ENCODE results near the gene THRB. TPM values are rescaled to one million over a fixed set of nuclear protein-coding genes. Genes with fewer than 3 reads are reported as not detected.

Gene THRB
- total and polyA plus RNA-seq, 5 donors from 2014 or later: 0.30 TPM; not detected in 4

DNA sequence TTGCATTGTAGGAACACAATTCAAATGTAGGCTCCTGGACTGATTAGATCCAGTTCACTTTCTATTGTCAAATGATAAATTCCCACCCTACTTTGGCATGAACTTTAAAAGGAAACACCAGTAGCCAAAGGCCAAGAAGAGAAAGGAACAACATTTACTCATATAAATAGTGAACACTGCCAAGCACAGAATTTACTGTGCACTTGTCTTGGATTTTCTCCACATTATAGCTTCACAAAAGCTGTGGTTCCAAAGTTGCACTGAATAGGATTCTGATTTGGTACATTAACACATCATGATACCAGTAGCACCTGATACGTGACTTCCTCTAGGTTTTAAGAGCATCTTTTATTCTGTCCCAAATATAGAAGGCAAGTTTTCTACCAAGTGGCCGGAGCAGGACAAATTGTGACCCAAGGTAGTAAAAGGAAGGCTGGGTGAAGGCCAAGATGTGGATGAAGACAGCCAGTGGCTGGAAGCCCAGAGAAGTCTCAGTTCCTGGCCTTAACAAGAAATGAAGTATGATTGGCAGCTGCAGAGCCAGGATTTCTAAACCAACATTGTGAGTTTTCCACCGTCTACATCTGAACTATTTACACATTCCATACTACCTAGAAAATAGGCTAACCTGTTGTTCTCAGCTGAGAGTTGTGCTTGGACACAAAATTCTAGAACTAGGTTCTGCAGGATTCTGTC lies 206.7 kb downstream of the THRB start:
- Histone ChIP-seq H3K27me3 (ENCODE audit: control insufficient read depth, insufficient read depth, low read length) (no peaks in the 10 kb centered on the region), H3K9me3 (ENCODE audit: control insufficient read depth in 2 of 2, low read length in 2 of 2) (no peaks in the 10 kb centered on the region), H3K27ac (ENCODE audit: insufficient read depth, low read length, poor library complexity, severe bottlenecking) (no peak overlapping the region), H3K4me1 (ENCODE audit: control insufficient read depth, insufficient read depth, low read length, poor library complexity, severe bottlenecking) (no peaks in the 10 kb centered on the region), H3K4me3 (ENCODE audit: low read depth, low read length) (no peak overlapping the region), H3K36me3 (ENCODE audit: control insufficient read depth, insufficient read depth, low read length) (no peaks in the 10 kb centered on the region)
- no peak for DNase-seq
- no peaks in the 10 kb centered on the region for H3K36me3 Mint-ChIP-seq
- no peak for ATAC-seq (ENCODE audit: low read depth in 2 of 2)
- H3K27ac Mint-ChIP-seq: no peak overlapping the region
- H3K4me1 Mint-ChIP-seq: no peaks in the 10 kb centered on the region
- H3K27me3 Mint-ChIP-seq: no peaks in the 10 kb centered on the region
- no peak overlapping the region for H3K4me3 Mint-ChIP-seq
- peaks cover 0 to 5% (median 0%) of the 10 kb centered on the region in 7 donors for H3K9me3 Mint-ChIP-seq

DNA sequence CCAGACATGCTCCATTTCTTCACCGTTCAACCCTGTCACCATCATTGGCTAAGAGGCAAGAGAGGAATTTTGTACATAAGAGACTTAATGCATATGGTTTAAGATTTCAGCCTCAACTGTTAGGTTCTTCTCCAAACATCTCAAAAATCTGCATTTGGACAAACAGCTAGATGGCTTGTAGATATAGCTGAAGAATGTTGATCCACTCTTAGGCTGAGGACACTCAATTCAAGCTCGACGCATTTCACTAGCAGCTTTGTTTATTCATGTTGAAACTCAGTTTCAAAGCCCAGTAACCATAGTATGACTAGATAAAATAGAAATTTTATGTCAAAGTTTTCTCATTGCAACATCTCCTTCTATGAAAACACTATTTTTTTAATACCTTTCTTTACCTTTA lies 208.2 kb downstream of the THRB start:
- no peaks in the 10 kb centered on the region for H3K36me3 Mint-ChIP-seq

DNA sequence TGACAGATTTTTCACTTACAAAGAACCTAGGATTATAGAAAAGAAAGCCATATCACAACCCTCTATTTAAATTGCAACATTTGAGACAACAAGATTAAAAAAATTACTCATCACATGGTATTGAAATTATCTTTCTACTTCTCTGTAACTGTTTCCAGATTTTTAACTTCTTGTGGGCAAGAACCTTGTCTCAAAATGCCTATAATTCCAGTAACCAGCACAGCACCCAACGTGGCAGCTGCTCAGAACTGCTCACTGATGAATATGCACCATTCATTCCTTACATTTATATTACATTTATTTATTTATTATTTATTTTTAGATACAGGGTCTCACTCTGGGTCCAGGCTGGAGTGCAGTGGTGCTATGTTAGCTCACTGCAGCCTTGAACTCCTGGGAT lies 216.1 kb downstream of the THRB start:
- Histone ChIP-seq H3K4me1 (ENCODE audit: control insufficient read depth, insufficient read depth, low read length, poor library complexity, severe bottlenecking) (no peaks in the 10 kb centered on the region), H3K27me3 (ENCODE audit: control insufficient read depth, insufficient read depth, low read length) (no peaks in the 10 kb centered on the region), H3K27ac (ENCODE audit: insufficient read depth, low read length, poor library complexity, severe bottlenecking) (no peak overlapping the region), H3K9me3 (ENCODE audit: control insufficient read depth in 2 of 2, low read length in 2 of 2) (no peaks in the 10 kb centered on the region), H3K36me3 (ENCODE audit: control insufficient read depth, insufficient read depth, low read length) (no peaks in the 10 kb centered on the region), H3K4me3 (ENCODE audit: low read depth, low read length) (no peak overlapping the region)
- H3K27me3 Mint-ChIP-seq: no peaks in the 10 kb centered on the region
- DNase-seq (no peak), ATAC-seq (ENCODE audit: low read depth in 2 of 2) (no peak)
- no peak overlapping the region for H3K4me3 Mint-ChIP-seq
- no peak overlapping the region for H3K27ac Mint-ChIP-seq
- peaks cover 0 to 3% (median 0%) of the 10 kb centered on the region in 7 donors for H3K9me3 Mint-ChIP-seq
- no peaks in the 10 kb centered on the region for H3K4me1 Mint-ChIP-seq
- no peaks in the 10 kb centered on the region for H3K36me3 Mint-ChIP-seq

More for the DNA sequence above, 208.2 kb downstream of the THRB start:
- no peaks in the 10 kb centered on the region for H3K27me3 Mint-ChIP-seq
- H3K9me3 ChIP-seq (ENCODE audit: control insufficient read depth in 2 of 2, low read length in 2 of 2): no peaks in the 10 kb centered on the region
- no peak overlapping the region for H3K4me3 ChIP-seq (ENCODE audit: low read depth, low read length)
- H3K4me3 Mint-ChIP-seq: no peak overlapping the region
- no peaks in the 10 kb centered on the region for H3K27me3 ChIP-seq (ENCODE audit: control insufficient read depth, insufficient read depth, low read length)
- H3K4me1 Mint-ChIP-seq: no peaks in the 10 kb centered on the region
- peaks cover 0 to 5% (median 0%) of the 10 kb centered on the region in 7 donors for H3K9me3 Mint-ChIP-seq
- DNase-seq (no peak), ATAC-seq (ENCODE audit: low read depth in 2 of 2) (no peak)
- no peaks in the 10 kb centered on the region for H3K36me3 ChIP-seq (ENCODE audit: control insufficient read depth, insufficient read depth, low read length)
- no peak overlapping the region for H3K27ac ChIP-seq (ENCODE audit: insufficient read depth, low read length, poor library complexity, severe bottlenecking)
- H3K27ac Mint-ChIP-seq: no peak overlapping the region
- H3K4me1 ChIP-seq (ENCODE audit: control insufficient read depth, insufficient read depth, low read length, poor library complexity, severe bottlenecking): no peaks in the 10 kb centered on the region

DNA sequence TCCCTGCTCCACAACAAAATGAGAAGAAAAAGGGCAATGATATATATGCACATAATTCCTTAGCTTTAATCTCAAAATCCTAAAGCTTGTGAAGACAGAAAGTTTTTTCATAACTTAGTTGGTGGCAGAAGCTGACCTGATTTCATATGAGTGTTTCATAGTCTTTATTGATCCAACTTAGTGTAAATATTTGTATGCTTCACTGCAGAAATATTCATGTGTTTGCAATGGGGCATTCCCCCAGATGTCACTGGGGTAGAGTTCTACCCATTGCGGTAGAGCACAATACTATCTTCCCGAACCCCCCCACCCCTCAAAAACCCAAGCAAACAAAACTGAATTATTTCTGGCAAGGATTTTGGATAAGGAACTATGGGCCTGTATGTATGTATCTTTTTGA lies 221.2 kb downstream of the THRB start:
- H3K27ac Mint-ChIP-seq: no peak overlapping the region
- no peaks in the 10 kb centered on the region for H3K9me3 ChIP-seq (ENCODE audit: control insufficient read depth in 2 of 2, low read length in 2 of 2)
- ATAC-seq (ENCODE audit: low read depth in 2 of 2): no peak

DNA sequence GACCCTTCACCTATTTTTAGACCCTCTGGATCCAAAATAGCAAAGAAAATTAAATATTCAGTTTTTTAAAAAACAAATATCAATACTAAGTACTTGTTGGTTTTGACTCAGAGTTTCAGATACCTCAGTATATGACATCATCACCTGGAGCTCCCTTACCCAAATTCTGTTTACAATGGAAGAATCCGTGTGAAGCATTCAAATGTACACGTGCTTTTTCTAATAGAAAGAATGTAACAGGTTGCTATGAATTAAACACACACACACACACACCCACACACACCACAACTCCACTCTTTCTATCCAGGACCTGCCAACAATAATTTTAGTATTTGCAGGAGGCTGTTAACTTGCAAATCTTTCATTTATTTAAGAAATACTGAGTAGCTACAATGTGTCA lies 221.8 kb downstream of the THRB start:
- no peaks in the 10 kb centered on the region for H3K4me1 Mint-ChIP-seq
- ATAC-seq (ENCODE audit: low read depth in 2 of 2) (no peak), DNase-seq (no peak)
- no peak overlapping the region for H3K27ac ChIP-seq (ENCODE audit: insufficient read depth, low read length, poor library complexity, severe bottlenecking)
- no peaks in the 10 kb centered on the region for H3K4me1 ChIP-seq (ENCODE audit: control insufficient read depth, insufficient read depth, low read length, poor library complexity, severe bottlenecking)
- peaks cover 4% of the 10 kb centered on the region for H3K27me3 Mint-ChIP-seq
- no peak overlapping the region for H3K27ac Mint-ChIP-seq
- no peaks in the 10 kb centered on the region for H3K36me3 Mint-ChIP-seq
- H3K36me3 ChIP-seq (ENCODE audit: control insufficient read depth, insufficient read depth, low read length): no peaks in the 10 kb centered on the region
- no peak overlapping the region for H3K4me3 Mint-ChIP-seq
- no peak overlapping the region for H3K4me3 ChIP-seq (ENCODE audit: low read depth, low read length)
- H3K27me3 ChIP-seq (ENCODE audit: control insufficient read depth, insufficient read depth, low read length): no peaks in the 10 kb centered on the region
- H3K9me3 ChIP-seq (ENCODE audit: control insufficient read depth in 2 of 2, low read length in 2 of 2): no peaks in the 10 kb centered on the region
- peaks cover 0 to 3% (median 0%) of the 10 kb centered on the region in 7 donors for H3K9me3 Mint-ChIP-seq

More for the DNA sequence above, 221.2 kb downstream of the THRB start:
- H3K4me3 Mint-ChIP-seq: no peak overlapping the region
- H3K4me1 ChIP-seq (ENCODE audit: control insufficient read depth, insufficient read depth, low read length, poor library complexity, severe bottlenecking): no peaks in the 10 kb centered on the region
- H3K36me3 Mint-ChIP-seq: no peaks in the 10 kb centered on the region
- H3K36me3 ChIP-seq (ENCODE audit: control insufficient read depth, insufficient read depth, low read length): no peaks in the 10 kb centered on the region
- no peaks in the 10 kb centered on the region for H3K27me3 ChIP-seq (ENCODE audit: control insufficient read depth, insufficient read depth, low read length)
- no peaks in the 10 kb centered on the region for H3K4me1 Mint-ChIP-seq
- H3K27me3 Mint-ChIP-seq: peaks cover 4% of the 10 kb centered on the region
- no peak overlapping the region for H3K27ac ChIP-seq (ENCODE audit: insufficient read depth, low read length, poor library complexity, severe bottlenecking)
- DNase-seq: no peak
- H3K4me3 ChIP-seq (ENCODE audit: low read depth, low read length): no peak overlapping the region
- H3K9me3 Mint-ChIP-seq: peaks cover 0 to 3% (median 0%) of the 10 kb centered on the region in 7 donors

DNA sequence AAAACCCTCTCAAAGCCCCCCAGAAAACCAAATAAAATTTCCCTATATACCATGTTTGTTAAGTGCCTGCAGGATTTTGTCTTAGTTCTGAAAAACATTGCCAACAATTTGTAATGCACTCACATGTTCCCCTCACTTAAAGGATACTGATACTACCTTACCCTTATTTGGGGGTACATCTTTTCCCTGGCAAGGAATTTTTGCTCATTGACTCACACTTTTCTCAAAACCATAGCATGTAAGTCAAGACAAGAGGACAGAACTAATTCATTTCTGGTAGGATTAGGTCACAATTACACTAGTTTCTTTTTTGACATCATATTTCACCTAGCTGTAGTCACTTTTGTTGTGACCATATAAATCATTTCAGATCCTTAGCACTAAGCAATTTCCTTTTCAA lies 222.2 kb downstream of the THRB start:
- peaks cover 0 to 3% (median 0%) of the 10 kb centered on the region in 7 donors for H3K9me3 Mint-ChIP-seq
- no peaks in the 10 kb centered on the region for H3K4me1 ChIP-seq (ENCODE audit: control insufficient read depth, insufficient read depth, low read length, poor library complexity, severe bottlenecking)
- no peak for ATAC-seq (ENCODE audit: low read depth in 2 of 2)
- H3K27ac Mint-ChIP-seq: no peak overlapping the region
- H3K4me1 Mint-ChIP-seq: no peaks in the 10 kb centered on the region
- peaks cover 4% of the 10 kb centered on the region for H3K27me3 Mint-ChIP-seq
- no peak overlapping the region for H3K4me3 Mint-ChIP-seq
- no peaks in the 10 kb centered on the region for H3K36me3 Mint-ChIP-seq
- H3K4me3 ChIP-seq (ENCODE audit: low read depth, low read length): no peak overlapping the region
- DNase-seq: no peak
- H3K27me3 ChIP-seq (ENCODE audit: control insufficient read depth, insufficient read depth, low read length): no peaks in the 10 kb centered on the region
- no peaks in the 10 kb centered on the region for H3K36me3 ChIP-seq (ENCODE audit: control insufficient read depth, insufficient read depth, low read length)
- H3K27ac ChIP-seq (ENCODE audit: insufficient read depth, low read length, poor library complexity, severe bottlenecking): no peak overlapping the region
- no peaks in the 10 kb centered on the region for H3K9me3 ChIP-seq (ENCODE audit: control insufficient read depth in 2 of 2, low read length in 2 of 2)

DNA sequence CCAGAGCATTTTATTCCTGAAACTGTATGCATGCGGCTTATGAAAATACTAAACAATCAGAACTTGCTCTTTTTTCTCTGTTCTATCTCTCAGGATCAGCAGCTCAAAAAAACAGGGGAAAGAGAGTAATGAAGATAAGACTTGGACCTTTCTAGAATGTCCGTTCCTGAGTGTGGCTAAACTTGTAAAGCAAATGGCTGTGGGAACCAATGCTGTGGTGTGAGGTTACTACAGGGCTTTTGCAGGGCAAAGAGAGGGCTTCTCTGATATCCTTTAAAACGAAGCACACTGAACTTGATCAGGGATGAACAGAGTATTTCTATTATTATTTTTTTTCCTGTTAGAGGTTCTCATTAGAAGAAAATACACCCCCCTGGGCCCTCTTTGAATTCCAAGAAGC lies 223.4 kb downstream of the THRB start:
- Mint-ChIP-seq H3K27ac (no peak overlapping the region), H3K9me3 (peaks cover 0 to 1% (median 0%) of the 10 kb centered on the region in 7 donors), H3K4me1 (no peaks in the 10 kb centered on the region), H3K36me3 (no peaks in the 10 kb centered on the region), H3K27me3 (peaks cover 4% of the 10 kb centered on the region), H3K4me3 (no peak overlapping the region)
- H3K9me3 ChIP-seq (ENCODE audit: control insufficient read depth in 2 of 2, low read length in 2 of 2): no peaks in the 10 kb centered on the region
- H3K27me3 ChIP-seq (ENCODE audit: control insufficient read depth, insufficient read depth, low read length): no peaks in the 10 kb centered on the region
- DNase-seq (no peak), ATAC-seq (ENCODE audit: low read depth in 2 of 2) (no peak)
- H3K4me1 ChIP-seq (ENCODE audit: control insufficient read depth, insufficient read depth, low read length, poor library complexity, severe bottlenecking): no peaks in the 10 kb centered on the region
- no peak overlapping the region for H3K27ac ChIP-seq (ENCODE audit: insufficient read depth, low read length, poor library complexity, severe bottlenecking)
- H3K4me3 ChIP-seq (ENCODE audit: low read depth, low read length): no peak overlapping the region
- H3K36me3 ChIP-seq (ENCODE audit: control insufficient read depth, insufficient read depth, low read length): no peaks in the 10 kb centered on the region

DNA sequence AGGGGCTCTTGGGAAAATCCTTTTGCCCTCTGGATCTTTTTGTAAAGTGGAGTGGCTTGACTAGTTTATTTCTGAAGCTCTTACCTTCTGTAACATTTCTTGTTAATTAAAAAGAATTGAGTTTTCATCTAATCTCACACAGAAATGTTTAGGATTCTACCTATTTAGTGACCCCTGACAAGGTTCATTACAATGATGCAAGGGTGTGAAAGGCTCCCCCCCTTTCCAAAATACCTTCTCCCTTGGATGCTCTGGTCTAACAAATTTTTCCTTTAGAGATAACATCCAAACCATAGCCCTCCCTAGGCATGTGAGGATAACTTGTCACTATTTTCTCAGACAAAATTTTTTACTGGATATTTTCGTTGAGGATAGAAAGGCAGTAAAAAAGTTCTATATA lies 223.9 kb downstream of the THRB start:
- DNase-seq (no peak), ATAC-seq (ENCODE audit: low read depth in 2 of 2) (no peak)
- Histone ChIP-seq H3K4me3 (ENCODE audit: low read depth, low read length) (no peak overlapping the region), H3K36me3 (ENCODE audit: control insufficient read depth, insufficient read depth, low read length) (no peaks in the 10 kb centered on the region), H3K9me3 (ENCODE audit: control insufficient read depth in 2 of 2, low read length in 2 of 2) (no peaks in the 10 kb centered on the region), H3K27me3 (ENCODE audit: control insufficient read depth, insufficient read depth, low read length) (no peaks in the 10 kb centered on the region), H3K4me1 (ENCODE audit: control insufficient read depth, insufficient read depth, low read length, poor library complexity, severe bottlenecking) (no peaks in the 10 kb centered on the region), H3K27ac (ENCODE audit: insufficient read depth, low read length, poor library complexity, severe bottlenecking) (no peak overlapping the region)
- H3K27ac Mint-ChIP-seq: no peak overlapping the region
- peaks cover 4% of the 10 kb centered on the region for H3K27me3 Mint-ChIP-seq
- no peaks in the 10 kb centered on the region for H3K4me1 Mint-ChIP-seq
- H3K36me3 Mint-ChIP-seq: no peaks in the 10 kb centered on the region
- no peak overlapping the region for H3K4me3 Mint-ChIP-seq
- H3K9me3 Mint-ChIP-seq: peaks cover 0 to 1% (median 0%) of the 10 kb centered on the region in 7 donors
